Transverse colon (tissue), 4 donors: ENCODE measurements around the gene PPP1R12B. TPM values are rescaled to one million over a fixed set of nuclear protein-coding genes. Genes with fewer than 3 reads are reported as not detected.
"Not testable (repeated sequence)": the region's sequence is repeated elsewhere in the genome, so short reads cannot be mapped to it uniquely, and the experiment has no call there.

Experiments used
- DNase-seq: peaks from one replicate; pipeline ENCODE4 v3.0.0-alpha.2; 2019
- H3K27ac ChIP-seq, 4 donors: fragments of 200-600 bp; sonication (generic); 2 replicates each; pipeline ENCODE4 v1.5.1; 2016 to 2018; ENCODE audit warnings: inconsistent platforms in 4 of 4
- H3K27me3 ChIP-seq: fragments of 200-600 bp; sonication (generic); 2 replicates; pipeline ENCODE4 v1.5.1; 2017; ENCODE audit warnings: inconsistent platforms
- H3K36me3 ChIP-seq, 4 donors: fragments of 200-600 bp; sonication (generic); 2 replicates each; pipeline ENCODE4 v1.5.1; 2017 to 2019; ENCODE audit warnings: inconsistent platforms in 4 of 4
- H3K4me1 ChIP-seq, 4 donors: fragments of 200-600 bp; sonication (generic); 2 replicates each; pipeline ENCODE4 v1.5.1; 2017 to 2020; ENCODE audit warnings: inconsistent platforms in 4 of 4
- H3K4me3 ChIP-seq, 4 donors: fragments of 200-600 bp; sonication (generic); 1 replicate in 1 of 4; 2 replicates in 3 of 4; pipeline versions ENCODE4 v1.5.1 to v1.6.1; 2017 to 2019; ENCODE audit warnings: inconsistent platforms in 4 of 4
- H3K9me3 ChIP-seq, 2 donors: fragments of 200-600 bp; sonication (generic); 2 replicates each; pipeline ENCODE4 v1.5.1; 2017 to 2019; ENCODE audit warnings: inconsistent platforms in 2 of 2
- EP300 ChIP-seq: sonication (generic); formaldehyde crosslinking; IDR thresholded peaks from one replicate; pipeline ENCODE4 v1.6.1; 2017; ENCODE audit warnings: antibody characterized with exemption, low read depth
- POLR2A ChIP-seq: fragments of 450-650 bp; IDR thresholded peaks from one replicate; pipeline ENCODE4 v1.6.1; 2016; ENCODE audit warnings: antibody characterized with exemption, mild to moderate bottlenecking, moderate library complexity
- POLR2AphosphoS5 ChIP-seq, 3 donors: sonication (generic); formaldehyde crosslinking; IDR thresholded peaks; one replicate each; pipeline ENCODE4 v1.6.1; 2016; ENCODE audit warnings: antibody characterized with exemption in 3 of 3
- WGBS, 2 donors: methylation state at CpG; one replicate each; pipeline ENCODE4 v1.1.5; 2018; ENCODE audit warnings: low coverage in 1 of 2; 5-methylcytosine and 5-hydroxymethylcytosine counted together
- in situ Hi-C, 4 donors: fragments of 200-750 bp; cut with MboI; loops; one replicate each; pipeline versions ENCODE4 v1.15.0 to v1.15.1; 2017; ENCODE audit warnings: low sequenced_read_pairs in 3 of 4, low pct_ligation_motif_present in 1 of 4, low pct_unique_long_range_greater_than_20kb in 1 of 4
- intact Hi-C: fragments of 100-400 bp; cut with DNase I; formaldehyde crosslinking; loops from one replicate; pipeline ENCODE4 v1.15.1; 2023; ENCODE audit warnings: low total_unique reads
- total RNA-seq, 4 donors: library from RNA; depleted of rRNA; stranded (reverse); fragments of >200 nt; gene quantifications; one replicate each; pipeline ENCODE4 v1.1.0, GENCODE V29; 2016
- TF ChIP-seq, protein P1 (sequence below), 5 experiments: fragments of 200-600 bp in 3 of 5; fragments of 450-650 bp in 2 of 5; sonication (generic) in 3 of 5; IDR thresholded peaks; 1 replicate in 2 of 5; 2 replicates in 3 of 5; pipeline ENCODE4 v1.5.1; 2016 to 2017; ENCODE audit warnings: antibody characterized with exemption in 5 of 5, inconsistent platforms in 3 of 5, mild to moderate bottlenecking in 2 of 5, moderate library complexity in 1 of 5

Gene PPP1R12B
- total RNA-seq, 4 donors from 2014 or later = 92.7 to 254 (median 137) TPM

- Histone ChIP-seq H3K27ac (peak overlapping the region in 3 of 4 donors; percentile 21 to 95 (median 90)), H3K4me1 (peaks cover 9 to 22% (median 10%) of the 10 kb centered on the region in 4 donors), H3K9me3 (no peaks in the 10 kb centered on the region), H3K36me3 (no peaks in the 10 kb centered on the region), H3K27me3 (no peaks in the 10 kb centered on the region), H3K4me3 (peak overlapping the region in 1 of 4 donors; percentile 86)
- 34 to 47% methylated on average over 5 to 6 of the region's 6 CpGs for WGBS, 2 donors
- TF ChIP-seq POLR2A (no peak), POLR2AphosphoS5 (IDR thresholded peaks at IDR 0.05) (no peak), EP300 (no peak)
- TF ChIP-seq, protein P1, sequence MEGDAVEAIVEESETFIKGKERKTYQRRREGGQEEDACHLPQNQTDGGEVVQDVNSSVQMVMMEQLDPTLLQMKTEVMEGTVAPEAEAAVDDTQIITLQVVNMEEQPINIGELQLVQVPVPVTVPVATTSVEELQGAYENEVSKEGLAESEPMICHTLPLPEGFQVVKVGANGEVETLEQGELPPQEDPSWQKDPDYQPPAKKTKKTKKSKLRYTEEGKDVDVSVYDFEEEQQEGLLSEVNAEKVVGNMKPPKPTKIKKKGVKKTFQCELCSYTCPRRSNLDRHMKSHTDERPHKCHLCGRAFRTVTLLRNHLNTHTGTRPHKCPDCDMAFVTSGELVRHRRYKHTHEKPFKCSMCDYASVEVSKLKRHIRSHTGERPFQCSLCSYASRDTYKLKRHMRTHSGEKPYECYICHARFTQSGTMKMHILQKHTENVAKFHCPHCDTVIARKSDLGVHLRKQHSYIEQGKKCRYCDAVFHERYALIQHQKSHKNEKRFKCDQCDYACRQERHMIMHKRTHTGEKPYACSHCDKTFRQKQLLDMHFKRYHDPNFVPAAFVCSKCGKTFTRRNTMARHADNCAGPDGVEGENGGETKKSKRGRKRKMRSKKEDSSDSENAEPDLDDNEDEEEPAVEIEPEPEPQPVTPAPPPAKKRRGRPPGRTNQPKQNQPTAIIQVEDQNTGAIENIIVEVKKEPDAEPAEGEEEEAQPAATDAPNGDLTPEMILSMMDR (IDR thresholded peaks at IDR 0.05) = no peak
- intact Hi-C loops = no loop called here
- in situ Hi-C loops = no loop called here
- no peak for DNase-seq
Measured at GRCh38 chr1:202348005-202348508, 442 bp upstream of the PPP1R12B start.

GRCh38 chr1:202349206-202349928, 868 bp downstream of the PPP1R12B start:
- WGBS, 2 donors = 3 to 5% methylated on average over 6 to 12 of the region's 12 CpGs
- H3K36me3 ChIP-seq = no peaks in the 10 kb centered on the region
- in situ Hi-C loops (no loop called here), intact Hi-C loops (no loop called here)
- no peaks in the 10 kb centered on the region for H3K27me3 ChIP-seq
- peak overlapping the region; percentile 90 to 95 (median 92) for H3K27ac ChIP-seq
- DNase-seq = peak; percentile 12
- no peaks in the 10 kb centered on the region for H3K9me3 ChIP-seq
- TF ChIP-seq, protein P1 (IDR thresholded peaks at IDR 0.05) = no peak
- H3K4me3 ChIP-seq = peak overlapping the region; percentile 74 to 100 (median 90)
- peaks cover 9 to 15% (median 10%) of the 10 kb centered on the region in 4 donors for H3K4me1 ChIP-seq

- no peak for DNase-seq
- no peaks in the 10 kb centered on the region for H3K9me3 ChIP-seq
- peaks cover 9 to 15% (median 10%) of the 10 kb centered on the region in 4 donors for H3K4me1 ChIP-seq
- WGBS, 2 donors = 83 to 90% methylated on average over 2 of the region's 2 CpGs
- H3K27me3 ChIP-seq = no peaks in the 10 kb centered on the region
- no peaks in the 10 kb centered on the region for H3K36me3 ChIP-seq
- H3K4me3 ChIP-seq = no peak overlapping the region
- in situ Hi-C loops = no loop called here
- TF ChIP-seq POLR2A = no peak
- TF ChIP-seq, protein P1 (IDR thresholded peaks at IDR 0.05) = no peak
- no peak for TF ChIP-seq EP300
- no peak for TF ChIP-seq POLR2AphosphoS5 (IDR thresholded peaks at IDR 0.05)
- intact Hi-C loops = no loop called here
- no peak overlapping the region for H3K27ac ChIP-seq
Measured at GRCh38 chr1:202351725-202352124, 3.2 kb downstream of the PPP1R12B start.

DNA sequence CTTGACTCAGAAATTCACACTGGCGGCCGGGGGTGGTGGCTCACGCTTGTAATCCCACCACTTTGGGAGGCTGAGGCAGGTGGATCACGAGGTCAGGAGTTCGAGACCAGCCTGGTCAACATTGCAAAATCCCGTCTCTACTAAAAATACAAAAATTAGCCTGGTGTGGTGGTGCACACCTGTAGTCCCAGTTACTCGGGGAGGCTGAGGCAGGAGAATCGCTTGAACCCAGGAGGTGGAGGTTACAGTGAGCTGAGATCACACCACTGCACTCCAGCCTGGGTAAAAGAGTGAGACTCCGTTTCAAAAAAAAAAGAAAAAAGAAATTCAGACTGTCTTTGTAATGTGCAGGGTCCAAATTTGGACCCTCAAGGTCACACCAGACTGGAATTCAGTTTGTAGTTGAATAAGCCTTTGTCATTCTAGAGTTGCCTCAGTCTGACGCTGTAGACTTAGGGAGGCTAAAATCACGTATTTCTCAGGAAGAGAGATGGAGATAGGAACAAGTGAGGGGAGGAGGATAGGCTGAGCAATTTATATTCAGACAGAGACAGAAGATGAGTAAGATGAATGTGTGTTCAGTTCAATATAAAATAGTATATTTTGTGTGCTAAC, 4.2 kb downstream of the PPP1R12B start:
- H3K9me3 ChIP-seq, H3K4me3 ChIP-seq, H3K27ac ChIP-seq, intact Hi-C loops, H3K27me3 ChIP-seq, H3K36me3 ChIP-seq, DNase-seq, in situ Hi-C loops: not testable (repeated sequence)
- H3K4me1 ChIP-seq = peaks cover 9 to 15% (median 10%) of the 10 kb centered on the region in 4 donors
- WGBS, 2 donors = 84 to 95% methylated on average over 4 to 11 of the region's 11 CpGs
